HEK293 (cell line): ENCODE data around the gene PLXNA3.

Experiments
- BCL11B ChIP-seq: fragments of 450-650 bp; formaldehyde crosslinking; IDR thresholded peaks from 2 replicates; pipeline ENCODE4 v1.5.1; 2016; ENCODE audit warnings: low read depth, missing biosample characterization, missing genetic modification characterization
- EGR2 ChIP-seq: fragments of 450-650 bp; formaldehyde crosslinking; IDR thresholded peaks from 2 replicates; pipeline ENCODE4 v1.5.1; 2016; ENCODE audit warnings: low read depth, missing biosample characterization, missing genetic modification characterization
- PATZ1 ChIP-seq: fragments of 450-650 bp; formaldehyde crosslinking; IDR thresholded peaks from 2 replicates; pipeline ENCODE4 v1.5.1; 2016; ENCODE audit warnings: missing biosample characterization, missing genetic modification characterization
- RBAK ChIP-seq: fragments of 450-650 bp; formaldehyde crosslinking; IDR thresholded peaks from 2 replicates; pipeline ENCODE4 v1.5.1; 2016; ENCODE audit warnings: missing biosample characterization, missing genetic modification characterization
- SP2 ChIP-seq: fragments of 450-650 bp; formaldehyde crosslinking; IDR thresholded peaks from 2 replicates; pipeline ENCODE4 v1.5.1; 2016; ENCODE audit warnings: missing biosample characterization, missing genetic modification characterization
- TRIM28 ChIP-seq: IDR thresholded peaks from 2 replicates; pipeline ENCODE4 v1.6.1; 2011; ENCODE audit warnings: low read length, control low read depth, borderline replicate concordance
- ZBTB1 ChIP-seq: fragments of 450-650 bp; formaldehyde crosslinking; IDR thresholded peaks from 2 replicates; pipeline ENCODE4 v1.5.1; 2016; ENCODE audit warnings: missing biosample characterization, missing genetic modification characterization
- ZBTB44 ChIP-seq: fragments of 450-650 bp; IDR thresholded peaks from 2 replicates; pipeline ENCODE4 v1.5.1; 2018; ENCODE audit warnings: missing biosample characterization, mild to moderate bottlenecking, missing genetic modification characterization
- ZBTB6 ChIP-seq: fragments of 450-650 bp; formaldehyde crosslinking; IDR thresholded peaks from 2 replicates; pipeline ENCODE4 v1.5.1; 2017; ENCODE audit warnings: missing biosample characterization, missing genetic modification characterization
- ZNF146 ChIP-seq: fragments of 450-650 bp; formaldehyde crosslinking; IDR thresholded peaks from 2 replicates; pipeline ENCODE4 v1.5.1; 2016; ENCODE audit warnings: missing biosample characterization, missing genetic modification characterization
- ZNF148 ChIP-seq: fragments of 450-650 bp; formaldehyde crosslinking; IDR thresholded peaks from 2 replicates; pipeline ENCODE4 v1.5.0; 2017; ENCODE audit warnings: missing biosample characterization, missing genetic modification characterization, borderline replicate concordance
- ZNF202 ChIP-seq: fragments of 450-650 bp; formaldehyde crosslinking; IDR thresholded peaks from 2 replicates; pipeline ENCODE4 v1.5.1; 2016; ENCODE audit warnings: missing biosample characterization, missing genetic modification characterization, borderline replicate concordance
- ZNF211 ChIP-seq: fragments of 450-650 bp; formaldehyde crosslinking; IDR thresholded peaks from 2 replicates; pipeline ENCODE4 v1.5.1; 2016; ENCODE audit warnings: low read depth, missing biosample characterization, missing genetic modification characterization
- ZNF221 ChIP-seq: fragments of 450-650 bp; formaldehyde crosslinking; IDR thresholded peaks from 2 replicates; pipeline ENCODE4 v1.5.1; 2017; ENCODE audit warnings: missing biosample characterization, missing genetic modification characterization, borderline replicate concordance
- ZNF223 ChIP-seq: fragments of 450-650 bp; formaldehyde crosslinking; IDR thresholded peaks from 2 replicates; pipeline ENCODE4 v1.5.1; 2016; ENCODE audit warnings: missing biosample characterization, missing genetic modification characterization
- ZNF324 ChIP-seq: fragments of 450-650 bp; formaldehyde crosslinking; IDR thresholded peaks from 2 replicates; pipeline ENCODE4 v1.5.1; 2016; ENCODE audit warnings: missing biosample characterization, missing genetic modification characterization
- ZNF335 ChIP-seq: fragments of 450-650 bp; formaldehyde crosslinking; conservative IDR thresholded peaks from 2 replicates; pipeline ENCODE4 v1.5.1; 2016; ENCODE audit warnings: missing biosample characterization, missing genetic modification characterization
- ZNF366 ChIP-seq: fragments of 450-650 bp; formaldehyde crosslinking; conservative IDR thresholded peaks from 2 replicates; pipeline ENCODE4 v1.5.1; 2016; ENCODE audit warnings: missing biosample characterization, missing genetic modification characterization
- ZNF501 ChIP-seq: fragments of 450-650 bp; formaldehyde crosslinking; IDR thresholded peaks from 2 replicates; pipeline ENCODE4 v1.5.1; 2016; ENCODE audit warnings: missing biosample characterization, missing genetic modification characterization
- ZNF560 ChIP-seq: fragments of 450-650 bp; formaldehyde crosslinking; IDR thresholded peaks from 2 replicates; pipeline ENCODE4 v1.5.1; 2017; ENCODE audit warnings: missing biosample characterization, missing genetic modification characterization, borderline replicate concordance
- ZNF580 ChIP-seq: fragments of 450-650 bp; formaldehyde crosslinking; IDR thresholded peaks from 2 replicates; pipeline ENCODE4 v1.5.1; 2016; ENCODE audit warnings: missing biosample characterization, missing genetic modification characterization
- ZNF629 ChIP-seq: fragments of 450-650 bp; formaldehyde crosslinking; IDR thresholded peaks from 2 replicates; pipeline ENCODE4 v1.5.1; 2017; ENCODE audit warnings: missing biosample characterization, missing genetic modification characterization
- ZNF645 ChIP-seq: fragments of 450-650 bp; formaldehyde crosslinking; IDR thresholded peaks from 2 replicates; pipeline ENCODE4; 2016; ENCODE audit warnings: missing biosample characterization, missing genetic modification characterization
- ZNF76 ChIP-seq: fragments of 450-650 bp; formaldehyde crosslinking; IDR thresholded peaks from 2 replicates; pipeline ENCODE4; 2016; ENCODE audit warnings: low read depth, missing biosample characterization, missing genetic modification characterization, borderline replicate concordance
- ZNF830 ChIP-seq: fragments of 450-650 bp; IDR thresholded peaks from 2 replicates; pipeline ENCODE4 v1.5.0; 2018; ENCODE audit warnings: missing biosample characterization, missing genetic modification characterization, low read depth, mild to moderate bottlenecking, moderate library complexity
- ZSCAN30 ChIP-seq: fragments of 450-650 bp; IDR thresholded peaks from 2 replicates; pipeline ENCODE4 v1.5.1; 2018; ENCODE audit warnings: missing biosample characterization, mild to moderate bottlenecking, missing genetic modification characterization, moderate library complexity
- TF ChIP-seq, protein P1 (sequence below): fragments of 450-650 bp; formaldehyde crosslinking; IDR thresholded peaks from 2 replicates; pipeline ENCODE4 v1.5.1; 2017; ENCODE audit warnings: missing biosample characterization, missing genetic modification characterization

Gene PLXNA3

DNA sequence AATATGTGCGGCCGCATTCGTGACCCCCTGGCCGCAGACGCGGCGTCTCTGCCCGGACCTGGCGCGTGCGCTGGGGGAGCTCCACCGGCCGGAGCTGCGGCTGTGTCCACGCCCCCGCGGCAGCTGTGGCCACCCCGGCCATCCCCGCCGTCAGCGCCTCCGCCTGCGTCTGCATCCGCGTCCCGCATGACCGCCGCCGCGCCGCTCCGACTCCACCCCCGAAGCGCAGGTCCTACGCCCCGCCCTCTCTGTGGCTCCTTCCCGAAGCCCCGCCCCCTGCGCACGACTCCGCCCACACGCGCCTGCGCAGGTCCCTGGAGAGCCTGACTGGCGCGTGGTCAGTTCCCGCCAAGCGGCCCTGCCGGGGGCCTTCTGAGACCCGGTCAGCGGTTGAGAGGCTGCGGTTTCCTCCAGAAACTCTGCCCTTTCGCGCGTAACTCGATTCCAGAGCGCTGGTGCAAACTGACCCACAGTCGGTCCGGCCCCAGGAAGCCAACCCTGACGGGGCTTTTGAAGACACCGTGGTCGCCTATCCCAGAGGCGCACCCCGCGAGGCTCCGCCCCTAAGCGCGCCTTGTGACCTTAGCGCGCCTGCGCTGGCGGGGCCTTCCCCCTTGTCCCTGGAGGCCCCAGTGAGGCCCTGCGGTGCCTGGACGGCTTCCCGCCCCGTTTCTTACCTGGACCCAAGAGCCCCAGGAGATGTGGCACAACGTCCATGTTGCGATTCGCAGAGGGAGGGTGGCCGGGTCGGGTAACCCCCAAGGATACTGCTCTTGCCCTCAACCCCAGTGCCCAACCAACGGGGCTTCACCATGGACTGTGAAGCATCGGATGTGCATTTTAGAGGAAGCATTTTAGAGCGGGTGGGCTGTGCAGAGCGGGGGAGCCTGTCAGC, 20.9 kb downstream of the PLXNA3 start, which contains the start of gene LAGE3 (continued):
- TF ChIP-seq ZBTB44 (tag by site-specific recombination) (no peak; the same call in none of the 2 replicates), EGR2 (tag by site-specific recombination) (peak; percentile 52), ZNF335 (tag by site-specific recombination) (peak; percentile 99), ZNF830 (tag by site-specific recombination) (no peak), SP2 (tag by site-specific recombination) (peak; percentile 84), RBAK (tag by site-specific recombination) (no peak), ZNF501 (peak; percentile 89), ZNF366 (tag by site-specific recombination) (no peak), ZSCAN30 (peak; percentile 68), ZNF76 (tag by site-specific recombination) (0 out of 2 replicates have a peak, but pooled peaks have one; percentile 60), ZNF324 (tag by site-specific recombination) (0 out of 2 replicates have a peak, but pooled peaks have one; percentile 47), ZNF146 (tag by site-specific recombination) (no peak), ZNF202 (tag by site-specific recombination) (no peak), ZNF211 (no peak), ZNF629 (peak; percentile 57; the same call in 1 of the 2 replicates), ZNF580 (tag by site-specific recombination) (no peak), BCL11B (tag by site-specific recombination) (peak; percentile 89), ZNF560 (tag by site-specific recombination) (no peak), ZBTB6 (tag by site-specific recombination) (no peak), ZBTB1 (tag by site-specific recombination) (no peak), TRIM28 (no peak), ZNF221 (tag by site-specific recombination) (no peak), ZNF148 (no peak), PATZ1 (tag by site-specific recombination) (peak; percentile 75), ZNF223 (no peak), ZNF645 (no peak)
- TF ChIP-seq, protein P1, sequence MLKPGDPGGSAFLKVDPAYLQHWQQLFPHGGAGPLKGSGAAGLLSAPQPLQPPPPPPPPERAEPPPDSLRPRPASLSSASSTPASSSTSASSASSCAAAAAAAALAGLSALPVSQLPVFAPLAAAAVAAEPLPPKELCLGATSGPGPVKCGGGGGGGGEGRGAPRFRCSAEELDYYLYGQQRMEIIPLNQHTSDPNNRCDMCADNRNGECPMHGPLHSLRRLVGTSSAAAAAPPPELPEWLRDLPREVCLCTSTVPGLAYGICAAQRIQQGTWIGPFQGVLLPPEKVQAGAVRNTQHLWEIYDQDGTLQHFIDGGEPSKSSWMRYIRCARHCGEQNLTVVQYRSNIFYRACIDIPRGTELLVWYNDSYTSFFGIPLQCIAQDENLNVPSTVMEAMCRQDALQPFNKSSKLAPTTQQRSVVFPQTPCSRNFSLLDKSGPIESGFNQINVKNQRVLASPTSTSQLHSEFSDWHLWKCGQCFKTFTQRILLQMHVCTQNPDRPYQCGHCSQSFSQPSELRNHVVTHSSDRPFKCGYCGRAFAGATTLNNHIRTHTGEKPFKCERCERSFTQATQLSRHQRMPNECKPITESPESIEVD (tag by site-specific recombination) = no peak
